Measurements from ENCODE around the gene FOXL1.
"Not testable (repeated sequence)": the region's sequence is repeated elsewhere in the genome, so short reads cannot be mapped to it uniquely, and the experiment has no call there.

The FOXL1 gene

GRCh38 chr16:86581458-86581857 is 3.1 kb downstream of the FOXL1 start:
- DNase-seq, result no peak

GRCh38 chr16:86584071-86584685 is 5.8 kb downstream of the FOXL1 start:
- DNase-seq, result no peak

GRCh38 chr16:86584726-86585721 is 6.7 kb downstream of the FOXL1 start:
- DNase-seq, result no peak

GRCh38 chr16:86585821-86586611 is 7.7 kb downstream of the FOXL1 start:
- no peak for DNase-seq

GRCh38 chr16:86587487-86587886 is 9.1 kb downstream of the FOXL1 start:
- no peak for DNase-seq

- not testable (repeated sequence) for DNase-seq
These were observed 9.6 kb downstream of the FOXL1 start for GRCh38 chr16:86587955-86588354.

GRCh38 chr16:86590501-86591144 is 12.3 kb downstream of the FOXL1 start:
- DNase-seq, result no peak

GRCh38 chr16:86591270-86591669 is 12.9 kb downstream of the FOXL1 start:
- no peak for DNase-seq

GRCh38 chr16:86593913-86594620 is 15.7 kb downstream of the FOXL1 start:
- no peak for DNase-seq

GRCh38 chr16:86594721-86595120 is 16.4 kb downstream of the FOXL1 start:
- no peak for DNase-seq

GRCh38 chr16:86595983-86596605 is 17.7 kb downstream of the FOXL1 start:
- DNase-seq, result no peak

GRCh38 chr16:86597126-86597879 is 19.0 kb downstream of the FOXL1 start:
- no peak for DNase-seq

- DNase-seq, result no peak
These were observed 19.7 kb downstream of the FOXL1 start for GRCh38 chr16:86597880-86598606.

GRCh38 chr16:86598607-86599565 is 20.5 kb downstream of the FOXL1 start:
- no peak for DNase-seq

GRCh38 chr16:86601356-86601755 is 23.0 kb downstream of the FOXL1 start:
- no peak for DNase-seq

- no peak for DNase-seq
These were observed 24.2 kb downstream of the FOXL1 start for GRCh38 chr16:86602521-86602920.

GRCh38 chr16:86604436-86605193 is 26.3 kb downstream of the FOXL1 start:
- no peak for DNase-seq

- DNase-seq, result no peak
These were observed 27.6 kb downstream of the FOXL1 start for GRCh38 chr16:86605950-86606349.

Measured in inflammatory macrophage (primary cell).